Muscle layer of duodenum (tissue), 2 donors: Measurements from ENCODE around the gene ECHDC3.

Experiments
- H3K27ac ChIP-seq: one replicate; pipeline ENCODE4 v1.7.0; 2013; ENCODE audit warnings: mild to moderate bottlenecking, low read length
- H3K27me3 ChIP-seq: one replicate; pipeline ENCODE4 v1.7.0; 2013; ENCODE audit warnings: low read depth, mild to moderate bottlenecking, control low read depth, low read length
- H3K36me3 ChIP-seq, 2 donors: one replicate each; pipeline ENCODE4 v1.7.0; 2013; ENCODE audit warnings: low read length in 2 of 2, control low read depth in 1 of 2, mild to moderate bottlenecking in 1 of 2; ENCODE audit not compliant: insufficient read depth in 2 of 2, control insufficient read depth in 1 of 2
- H3K4me1 ChIP-seq, 2 donors: one replicate each; pipeline ENCODE4 v1.7.0; 2013; ENCODE audit warnings: low read length in 2 of 2, mild to moderate bottlenecking in 2 of 2, control low read depth in 1 of 2, moderate library complexity in 1 of 2; ENCODE audit not compliant: insufficient read depth in 2 of 2, control insufficient read depth in 1 of 2
- H3K4me3 ChIP-seq, 2 donors: one replicate each; pipeline ENCODE4 v1.7.0; 2013; ENCODE audit warnings: low read length in 2 of 2, low read depth in 1 of 2, mild to moderate bottlenecking in 1 of 2
- H3K9me3 ChIP-seq, 2 donors: one replicate each; pipeline ENCODE4 v1.7.0; 2013; ENCODE audit warnings: low read length in 2 of 2, control low read depth in 1 of 2, mild to moderate bottlenecking in 1 of 2; ENCODE audit not compliant: control insufficient read depth in 1 of 2
- donor health status: healthy.

The ECHDC3 gene

GRCh38 chr10:11789306-11789705 lies 47.1 kb downstream of the ECHDC3 start:
- Histone ChIP-seq H3K27me3 (no peaks in the 10 kb centered on the region), H3K4me1 (no peaks in the 10 kb centered on the region), H3K4me3 (no peak overlapping the region), H3K27ac (no peak overlapping the region), H3K36me3 (no peaks in the 10 kb centered on the region), H3K9me3 (no peaks in the 10 kb centered on the region)

GRCh38 chr10:11789956-11790355 lies 47.8 kb downstream of the ECHDC3 start:
- H3K9me3 ChIP-seq: no peaks in the 10 kb centered on the region
- H3K4me3 ChIP-seq: no peak overlapping the region
- no peaks in the 10 kb centered on the region for H3K4me1 ChIP-seq
- no peaks in the 10 kb centered on the region for H3K36me3 ChIP-seq
- no peaks in the 10 kb centered on the region for H3K27me3 ChIP-seq
- H3K27ac ChIP-seq: no peak overlapping the region

GRCh38 chr10:11793762-11794479 lies 51.7 kb downstream of the ECHDC3 start:
- no peaks in the 10 kb centered on the region for H3K27me3 ChIP-seq
- H3K4me3 ChIP-seq: no peak overlapping the region
- H3K36me3 ChIP-seq: no peaks in the 10 kb centered on the region
- no peak overlapping the region for H3K27ac ChIP-seq
- no peaks in the 10 kb centered on the region for H3K4me1 ChIP-seq
- no peaks in the 10 kb centered on the region for H3K9me3 ChIP-seq

GRCh38 chr10:11794566-11794965 lies 52.4 kb downstream of the ECHDC3 start:
- H3K27me3 ChIP-seq: no peaks in the 10 kb centered on the region
- no peaks in the 10 kb centered on the region for H3K4me1 ChIP-seq
- H3K9me3 ChIP-seq: no peaks in the 10 kb centered on the region
- no peak overlapping the region for H3K4me3 ChIP-seq
- no peaks in the 10 kb centered on the region for H3K36me3 ChIP-seq
- no peak overlapping the region for H3K27ac ChIP-seq

- Histone ChIP-seq H3K9me3 (no peaks in the 10 kb centered on the region), H3K4me3 (no peak overlapping the region), H3K27me3 (no peaks in the 10 kb centered on the region), H3K27ac (no peak overlapping the region), H3K4me1 (no peaks in the 10 kb centered on the region), H3K36me3 (no peaks in the 10 kb centered on the region)
Measured at GRCh38 chr10:11795101-11795920, 53.1 kb downstream of the ECHDC3 start.

GRCh38 chr10:11796474-11796873 lies 54.3 kb downstream of the ECHDC3 start:
- H3K4me3 ChIP-seq: no peak overlapping the region
- no peaks in the 10 kb centered on the region for H3K36me3 ChIP-seq
- no peaks in the 10 kb centered on the region for H3K4me1 ChIP-seq
- H3K27ac ChIP-seq: no peak overlapping the region
- no peaks in the 10 kb centered on the region for H3K27me3 ChIP-seq
- H3K9me3 ChIP-seq: no peaks in the 10 kb centered on the region

- Histone ChIP-seq H3K4me3 (no peak overlapping the region), H3K9me3 (no peaks in the 10 kb centered on the region), H3K36me3 (no peaks in the 10 kb centered on the region), H3K4me1 (no peaks in the 10 kb centered on the region), H3K27ac (no peak overlapping the region), H3K27me3 (no peaks in the 10 kb centered on the region)
Measured at GRCh38 chr10:11797281-11797680, 55.1 kb downstream of the ECHDC3 start.

GRCh38 chr10:11797847-11798633 lies 55.9 kb downstream of the ECHDC3 start:
- H3K27ac ChIP-seq: no peak overlapping the region
- no peaks in the 10 kb centered on the region for H3K27me3 ChIP-seq
- H3K36me3 ChIP-seq: no peaks in the 10 kb centered on the region
- no peaks in the 10 kb centered on the region for H3K9me3 ChIP-seq
- no peak overlapping the region for H3K4me3 ChIP-seq
- no peaks in the 10 kb centered on the region for H3K4me1 ChIP-seq

GRCh38 chr10:11798845-11799735 lies 56.9 kb downstream of the ECHDC3 start:
- Histone ChIP-seq H3K9me3 (no peaks in the 10 kb centered on the region), H3K4me1 (no peaks in the 10 kb centered on the region), H3K27me3 (no peaks in the 10 kb centered on the region), H3K27ac (no peak overlapping the region), H3K4me3 (no peak overlapping the region), H3K36me3 (no peaks in the 10 kb centered on the region)

- no peak overlapping the region for H3K4me3 ChIP-seq
- H3K9me3 ChIP-seq: no peaks in the 10 kb centered on the region
- no peaks in the 10 kb centered on the region for H3K36me3 ChIP-seq
- H3K27me3 ChIP-seq: no peaks in the 10 kb centered on the region
- H3K4me1 ChIP-seq: no peaks in the 10 kb centered on the region
- H3K27ac ChIP-seq: no peak overlapping the region
Measured at GRCh38 chr10:11799736-11800080, 57.5 kb downstream of the ECHDC3 start.
